ENCODE data around the gene MUC15. TPM values are rescaled to one million over a fixed set of nuclear protein-coding genes. Genes with fewer than 3 reads are reported as not detected.

MUC15 gene
- total and polyA plus RNA-seq, 10 of the 15 experiments (the other 5 are each of a cell fraction or from before 2014, with no cell fraction given) = 0.03 to 0.86 (median 0.09) TPM; not detected in 6

DNA sequence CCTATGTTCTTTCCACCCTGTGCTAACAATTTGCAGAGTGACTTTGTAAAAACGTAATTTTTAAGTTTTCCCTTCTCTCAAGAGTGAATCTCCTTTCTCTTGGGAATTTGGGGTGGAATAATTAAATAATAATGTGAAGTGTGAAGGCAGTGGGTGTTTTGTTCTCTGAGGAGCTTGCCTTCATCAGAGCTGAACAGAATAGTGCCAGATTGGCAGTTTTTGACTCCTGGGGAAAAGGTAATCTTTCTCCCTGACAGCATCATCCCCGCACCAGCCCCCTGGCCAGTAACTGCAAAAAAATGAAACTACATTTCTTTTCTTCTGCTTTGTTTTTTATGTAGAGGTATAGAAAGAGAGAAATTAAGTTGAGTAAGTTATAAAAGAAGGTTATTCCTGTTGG lies 59.9 kb downstream of the MUC15 start:
- CTCF ChIA-PET = interaction anchor here (0.9 to 1.4 kb wide), 3 partner anchors 11 to 39 kb away, joined by 3 to 4 read pairs (median 3); no protein-coding TSS in a partner anchor
- RAD21 ChIA-PET (ENCODE audit: unreplicated experiment) = interaction anchor here (1.0 kb wide), 1 partner anchor 214 kb away, joined by 3 read pairs; no protein-coding TSS in a partner anchor
- H3K4me1 ChIP-seq (ENCODE audit: control insufficient read depth, insufficient read depth, low read length) = no peaks in the 10 kb centered on the region
- H3K9ac ChIP-seq (ENCODE audit: control insufficient read depth, insufficient read depth, low read length) = no peak overlapping the region
- no peak overlapping the region for H2AFZ ChIP-seq (ENCODE audit: control insufficient read depth, low read depth, low read length)
- H3K27me3 ChIP-seq (replicated peaks in 1 of 2; ENCODE audit: control insufficient read depth in 2 of 2, insufficient read depth in 2 of 2, low read length in 1 of 2) = no peaks in the 10 kb centered on the region; a peak in 1 of 4 replicates
- SMC1A ChIA-PET (ENCODE audit: uncharacterized antibody, unreplicated experiment) = interaction anchor here (0.8 to 1.0 kb wide), 2 partner anchors 18 to 22 kb away, joined by 3 read pairs; no protein-coding TSS in a partner anchor
- POLR2A ChIA-PET = no interaction called here
- H3K4me3 ChIP-seq = no peak overlapping the region
- BruUV-seq (replicated peaks) = no TSS peak
- no peaks in the 10 kb centered on the region for H3K36me3 ChIP-seq (ENCODE audit: control insufficient read depth in 2 of 2, insufficient read depth in 2 of 2, low read length in 1 of 2)
- no peak for FAIRE-seq
- no peak overlapping the region for H3K27ac ChIP-seq (ENCODE audit: control insufficient read depth, insufficient read depth)
- 0% methylated on average over 2 of the region's 2 CpGs for WGBS (ENCODE audit: insufficient coverage, insufficient replicate concordance, low lambda C conversion rate, missing lambda C conversion rate)
- no peaks in the 10 kb centered on the region for H3K79me2 ChIP-seq (ENCODE audit: control insufficient read depth, insufficient read depth, low read length)
- no peaks in the 10 kb centered on the region for H3K9me3 ChIP-seq (replicated peaks; ENCODE audit: control insufficient read depth, insufficient read depth, low read length)
- TF ChIP-seq WRNIP1 (IDR thresholded peaks at IDR 0.05; ENCODE audit: borderline replicate concordance, low read depth, low read length) = no peak
- TF ChIP-seq, protein P1, sequence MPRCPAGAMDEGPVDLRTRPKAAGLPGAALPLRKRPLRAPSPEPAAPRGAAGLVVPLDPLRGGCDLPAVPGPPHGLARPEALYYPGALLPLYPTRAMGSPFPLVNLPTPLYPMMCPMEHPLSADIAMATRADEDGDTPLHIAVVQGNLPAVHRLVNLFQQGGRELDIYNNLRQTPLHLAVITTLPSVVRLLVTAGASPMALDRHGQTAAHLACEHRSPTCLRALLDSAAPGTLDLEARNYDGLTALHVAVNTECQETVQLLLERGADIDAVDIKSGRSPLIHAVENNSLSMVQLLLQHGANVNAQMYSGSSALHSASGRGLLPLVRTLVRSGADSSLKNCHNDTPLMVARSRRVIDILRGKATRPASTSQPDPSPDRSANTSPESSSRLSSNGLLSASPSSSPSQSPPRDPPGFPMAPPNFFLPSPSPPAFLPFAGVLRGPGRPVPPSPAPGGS (IDR thresholded peaks at IDR 0.05; ENCODE audit: borderline replicate concordance, insufficient read depth, low read depth, low read length, poor library complexity, severe bottlenecking) = no peak
- TF ChIP-seq HDAC2 (IDR thresholded peaks at IDR 0.05) = no peak
- TF ChIP-seq PAX5 (IDR thresholded peaks at IDR 0.05; ENCODE audit: borderline replicate concordance, low read depth, low read length) = no peak
- no peak for TF ChIP-seq RAD51 (IDR thresholded peaks at IDR 0.05)
- no peak for TF ChIP-seq CHD4 (IDR thresholded peaks at IDR 0.05)
- TF ChIP-seq SPI1 (IDR thresholded peaks at IDR 0.05; ENCODE audit: borderline replicate concordance, insufficient read depth, low read depth, low read length) = no peak
- TF ChIP-seq NBN (IDR thresholded peaks at IDR 0.05) = no peak
- no peak for DNase-seq (ENCODE audit: low read depth, low spot score)
- in situ Hi-C loops (cut with MboI) = no loop called here
- ATAC-seq = no peak
- H4K20me1 ChIP-seq (ENCODE audit: control insufficient read depth, insufficient read depth) = no peaks in the 10 kb centered on the region; the same call in 1 of the 2 replicates
- intact Hi-C loops (cut with micrococcal nuclease; ENCODE audit: unreplicated experiment) = no loop called here
- H3K4me2 ChIP-seq (ENCODE audit: control insufficient read depth, insufficient read depth) = no peak overlapping the region
